SK-N-SH (cell line): ENCODE data around the gene VPS13A. TPM values are rescaled to one million over a fixed set of nuclear protein-coding genes. Genes with fewer than 3 reads are reported as not detected.
A peak's percentile ranks its signal among the peaks of the same experiment; 100 is the strongest.

ENCODE experiments used
- CTCF ChIA-PET: fragments of 300-600, 350-600 bp; formaldehyde crosslinking; extraction: SDS; loops from one replicate; lab custom pipeline; 2021; lab: Yijun Ruan, JAX
- POLR2A ChIA-PET: fragments of 350-600 bp; sonication (Branson Sonifier 250); formaldehyde crosslinking; extraction: SDS; loops from one replicate; lab custom pipeline; 2020; ENCODE audit warnings: antibody characterized with exemption, inconsistent platforms; lab: Yijun Ruan, JAX
- DNase-seq: peaks from one replicate; pipeline ENCODE4 v3.0.0; 2012
- H2AFZ ChIP-seq: fragments of 200-600 bp; sonication (generic); 2 replicates; pipeline ENCODE4 v1.8.1; 2016; ENCODE audit warnings: antibody characterized with exemption, mild to moderate bottlenecking, low read depth
- H3F3A ChIP-seq: fragments of 200-600 bp; sonication (generic); replicated peaks from 2 replicates; pipeline ENCODE3; 2016; ENCODE audit warnings: antibody characterized with exemption, mild to moderate bottlenecking; ENCODE audit not compliant: insufficient read depth
- H3K27ac ChIP-seq, 2 experiments: fragments of 200-500 bp in 1 of 2; fragments of 200-600 bp in 1 of 2; sonication (Bioruptor generic) in 1 of 2; sonication (generic), shearing (Covaris generic) in 1 of 2; 2 replicates each; pipeline versions ENCODE4 v1.5.1 to v1.6.1; 2014 to 2016; ENCODE audit warnings: low read depth in 2 of 2, inconsistent platforms in 1 of 2, low read length in 1 of 2, mild to moderate bottlenecking in 1 of 2, mixed read lengths in 1 of 2
- H3K27me3 ChIP-seq: fragments of 200-600 bp; sonication (generic), shearing (Covaris generic); 2 replicates; pipeline ENCODE4 v1.6.1; 2016; ENCODE audit warnings: mixed run types; ENCODE audit not compliant: insufficient read depth
- H3K36me3 ChIP-seq, 2 experiments: fragments of 200-500 bp in 1 of 2; fragments of 200-600 bp in 1 of 2; sonication (Bioruptor generic) in 1 of 2; sonication (generic) in 1 of 2; replicated peaks in 1 of 2; 2 replicates each; pipeline versions ENCODE3 to v1.5.1; 2014 to 2016; ENCODE audit warnings: low read length in 1 of 2, mild to moderate bottlenecking in 1 of 2; ENCODE audit not compliant: insufficient read depth in 2 of 2, control insufficient read depth in 1 of 2
- H3K4me1 ChIP-seq, 2 experiments: fragments of 200-500 bp in 1 of 2; fragments of 200-600 bp in 1 of 2; sonication (Bioruptor generic) in 1 of 2; sonication (generic), shearing (Covaris generic) in 1 of 2; 2 replicates each; pipeline versions ENCODE4 v1.5.1 to v1.6.1; 2014 to 2016; ENCODE audit warnings: low read depth in 1 of 2, low read length in 1 of 2, mixed run types in 1 of 2; ENCODE audit not compliant: insufficient read depth in 2 of 2, control insufficient read depth in 1 of 2
- H3K4me2 ChIP-seq: fragments of 200-600 bp; sonication (generic), shearing (Covaris generic); 2 replicates; pipeline ENCODE4 v1.6.1; 2017; ENCODE audit warnings: mixed run types
- H3K4me3 ChIP-seq, 2 experiments: fragments of 200-500 bp in 1 of 2; fragments of 200-600 bp in 1 of 2; sonication (Bioruptor generic) in 1 of 2; sonication (generic), shearing (Covaris generic) in 1 of 2; 2 replicates each; pipeline versions ENCODE4 v1.5.1 to v1.8.1; 2014 to 2016; ENCODE audit warnings: low read depth in 2 of 2, inconsistent platforms in 1 of 2, low read length in 1 of 2, mild to moderate bottlenecking in 1 of 2, mixed read lengths in 1 of 2, moderate library complexity in 1 of 2
- H3K79me2 ChIP-seq: fragments of 200-600 bp; sonication (generic); 2 replicates; pipeline ENCODE4 v1.8.1; 2017; ENCODE audit warnings: mild to moderate bottlenecking; ENCODE audit not compliant: insufficient read depth
- H3K9ac ChIP-seq: fragments of 200-600 bp; sonication (generic); 2 replicates; pipeline ENCODE4 v1.6.1; 2017; ENCODE audit warnings: mixed run types
- H3K9me2 ChIP-seq: fragments of 200-600 bp; sonication (generic); 2 replicates; pipeline ENCODE4 v1.6.1; 2017; ENCODE audit warnings: mixed run types
- H3K9me3 ChIP-seq: fragments of 200-600 bp; sonication (generic); 2 replicates; pipeline ENCODE4 v1.6.1; 2017; ENCODE audit warnings: mixed run types, mild to moderate bottlenecking, moderate library complexity
- H4K20me1 ChIP-seq: fragments of 200-600 bp; sonication (generic); 2 replicates; pipeline ENCODE4 v1.6.1; 2017; ENCODE audit warnings: mild to moderate bottlenecking, mixed run types; ENCODE audit not compliant: insufficient read depth
- EP300 ChIP-seq, 2 experiments: IDR thresholded peaks; 2 replicates each; pipeline versions ENCODE4 v1.4.0 to v1.6.1; 2012; ENCODE audit warnings: borderline replicate concordance in 1 of 2, low read depth in 1 of 2, low read length in 1 of 2
- EZH2phosphoT487 ChIP-seq: fragments of 200-600 bp; sonication (generic); IDR thresholded peaks from 2 replicates; pipeline ENCODE4 v1.6.1; 2017; ENCODE audit warnings: low read depth, mixed run types, mild to moderate bottlenecking, antibody characterized with exemption, moderate library complexity, borderline replicate concordance
- FOSL2 ChIP-seq: IDR thresholded peaks from 2 replicates; pipeline ENCODE4 v1.4.0; 2012; ENCODE audit warnings: low read depth, mild to moderate bottlenecking, moderate library complexity, borderline replicate concordance
- FOXM1 ChIP-seq: IDR thresholded peaks from 2 replicates; pipeline ENCODE4 v1.4.0; 2012; ENCODE audit warnings: low read depth, mild to moderate bottlenecking
- GATA2 ChIP-seq: sonication (generic); formaldehyde crosslinking; IDR thresholded peaks from 2 replicates; pipeline ENCODE4 v1.5.0; 2020; ENCODE audit warnings: mild to moderate bottlenecking, missing genetic modification reagents
- JUND ChIP-seq: IDR thresholded peaks from 2 replicates; pipeline ENCODE4 v1.4.0; 2012
- MEF2A ChIP-seq: IDR thresholded peaks from 2 replicates; pipeline ENCODE4 v1.4.0; 2012; ENCODE audit warnings: low read depth, borderline replicate concordance
- MXI1 ChIP-seq: IDR thresholded peaks from 2 replicates; pipeline ENCODE4 v1.6.1; 2012; ENCODE audit warnings: mild to moderate bottlenecking, low read depth, low read length, improper control_type of control experiment
- NFIC ChIP-seq: IDR thresholded peaks from 2 replicates; pipeline ENCODE4 v1.4.0; 2012; ENCODE audit warnings: borderline replicate concordance
- NRF1 ChIP-seq: IDR thresholded peaks from 2 replicates; pipeline ENCODE4 v1.6.1; 2012; ENCODE audit warnings: low read depth, mild to moderate bottlenecking, low read length
- POLR2AphosphoS5 ChIP-seq: IDR thresholded peaks from 2 replicates; pipeline ENCODE4 v1.6.1; 2012; ENCODE audit warnings: low read depth, low read length
- RAD21 ChIP-seq: IDR thresholded peaks from 2 replicates; pipeline ENCODE4 v1.6.1; 2012; ENCODE audit warnings: mild to moderate bottlenecking, low read length
- RXRA ChIP-seq: IDR thresholded peaks from 2 replicates; pipeline ENCODE4 v1.4.0; 2012; ENCODE audit warnings: low read depth, mild to moderate bottlenecking, borderline replicate concordance
- TAF1 ChIP-seq: IDR thresholded peaks from 2 replicates; pipeline ENCODE4 v1.6.1; 2012; ENCODE audit warnings: low read depth, mild to moderate bottlenecking, low read length, moderate library complexity, borderline replicate concordance
- TCF12 ChIP-seq: IDR thresholded peaks from 2 replicates; pipeline ENCODE4 v1.4.0; 2012
- TEAD4 ChIP-seq: IDR thresholded peaks from 2 replicates; pipeline ENCODE4 v1.4.0; 2012; ENCODE audit warnings: mild to moderate bottlenecking, borderline replicate concordance; ENCODE audit not compliant: insufficient read depth
- whole genome bisulfite sequencing: methylation state at CpG from one replicate; pipeline ENCODE4 v1.1.6; 2017; ENCODE audit warnings: low lambda C conversion rate; 5-methylcytosine and 5-hydroxymethylcytosine counted together
- polyA plus RNA-seq, 3 experiments: library from polyadenylated mRNA; depleted of rRNA; stranded (reverse); fragments of >200 nt; gene quantifications; 2 replicates each; pipeline ENCODE4 v1.2.3, GENCODE V29; 2012
- TF ChIP-seq, protein P1 (sequence below): IDR thresholded peaks from 2 replicates; pipeline ENCODE4 v1.4.0; 2012; ENCODE audit warnings: low read depth
- TF ChIP-seq, protein P2 (sequence below): IDR thresholded peaks from 2 replicates; pipeline ENCODE4; 2012
- TF ChIP-seq, protein P3 (sequence below): IDR thresholded peaks from 2 replicates; pipeline ENCODE4 v1.4.0; 2012; ENCODE audit warnings: low read depth, borderline replicate concordance
- TF ChIP-seq, protein P4 (sequence below): fragments of 150-350 bp; IDR thresholded peaks from 2 replicates; pipeline ENCODE4 v1.6.1; 2017; ENCODE audit warnings: antibody characterized with exemption, low read length, low read depth, borderline replicate concordance

VPS13A gene
- polyA plus RNA-seq, 1 of the 3 experiments (the other 2 are of a cell fraction), result 6.0 TPM

DNA sequence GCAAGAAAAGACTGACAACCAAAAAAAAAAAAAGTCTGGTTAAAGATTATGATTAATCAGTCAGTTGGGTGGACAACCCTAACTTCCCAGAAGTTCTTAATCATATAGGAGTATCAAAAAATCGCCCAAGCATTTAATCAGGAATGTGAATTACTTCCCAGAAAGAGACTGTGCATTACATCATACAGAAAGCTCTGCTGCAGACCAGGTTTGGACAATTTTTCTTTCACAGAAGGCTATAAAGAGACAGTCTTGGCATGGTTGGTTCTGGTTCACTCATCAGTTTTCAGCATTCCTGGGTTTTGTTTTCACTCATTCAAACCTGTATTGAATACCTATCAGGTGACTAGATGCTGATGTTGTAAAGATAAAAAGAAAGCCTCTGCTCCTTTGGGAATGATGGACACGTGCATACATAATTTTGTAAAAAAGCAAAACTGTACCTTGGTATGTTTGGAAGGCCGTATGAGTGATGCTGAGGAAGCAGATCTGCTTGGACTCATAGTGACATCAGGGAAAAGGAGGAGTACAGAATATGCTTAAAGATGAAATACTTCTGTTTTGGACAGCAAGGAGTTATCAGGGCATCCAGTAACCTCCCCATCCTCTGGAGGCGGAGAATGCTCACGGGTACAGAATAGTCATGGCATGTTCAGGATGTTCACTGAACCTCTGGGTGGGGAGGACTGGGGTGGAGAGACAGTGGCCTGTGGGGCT lies 292.3 kb downstream of the VPS13A start:
- H3K27me3 ChIP-seq, result no peaks in the 10 kb centered on the region
- H2AFZ ChIP-seq, result peak overlapping the region; percentile 12; the same call in 1 of the 2 replicates
- TF ChIP-seq RXRA (no peak), TCF12 (peak; percentile 87), JUND (peak; percentile 68), RAD21 (no peak), EP300 (IDR thresholded peaks at IDR 0.05; ENCODE audit: borderline replicate concordance in 1 of 2, low read depth in 1 of 2, low read length in 1 of 2) (peak in 1 of 2 experiments; percentile 79; a peak in 1 of 4 replicates), FOXM1 (0 out of 2 replicates have a peak, but pooled peaks have one; percentile 69), MXI1 (no peak), TAF1 (no peak), POLR2AphosphoS5 (peak; percentile 53; the same call in 1 of the 2 replicates), NRF1 (no peak), EZH2phosphoT487 (no peak), GATA2 (CRISPR knock-in tag) (no peak), MEF2A (peak; percentile 11; the same call in 1 of the 2 replicates), FOSL2 (peak; percentile 35; the same call in 1 of the 2 replicates), NFIC (peak; percentile 74), TEAD4 (peak; percentile 64)
- TF ChIP-seq, protein P1, sequence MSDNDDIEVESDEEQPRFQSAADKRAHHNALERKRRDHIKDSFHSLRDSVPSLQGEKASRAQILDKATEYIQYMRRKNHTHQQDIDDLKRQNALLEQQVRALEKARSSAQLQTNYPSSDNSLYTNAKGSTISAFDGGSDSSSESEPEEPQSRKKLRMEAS, result no peak
- TF ChIP-seq, protein P2, sequence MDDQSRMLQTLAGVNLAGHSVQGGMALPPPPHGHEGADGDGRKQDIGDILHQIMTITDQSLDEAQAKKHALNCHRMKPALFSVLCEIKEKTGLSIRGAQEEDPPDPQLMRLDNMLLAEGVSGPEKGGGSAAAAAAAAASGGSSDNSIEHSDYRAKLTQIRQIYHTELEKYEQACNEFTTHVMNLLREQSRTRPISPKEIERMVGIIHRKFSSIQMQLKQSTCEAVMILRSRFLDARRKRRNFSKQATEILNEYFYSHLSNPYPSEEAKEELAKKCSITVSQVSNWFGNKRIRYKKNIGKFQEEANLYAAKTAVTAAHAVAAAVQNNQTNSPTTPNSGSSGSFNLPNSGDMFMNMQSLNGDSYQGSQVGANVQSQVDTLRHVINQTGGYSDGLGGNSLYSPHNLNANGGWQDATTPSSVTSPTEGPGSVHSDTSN, result peak; percentile 71
- TF ChIP-seq, protein P3, sequence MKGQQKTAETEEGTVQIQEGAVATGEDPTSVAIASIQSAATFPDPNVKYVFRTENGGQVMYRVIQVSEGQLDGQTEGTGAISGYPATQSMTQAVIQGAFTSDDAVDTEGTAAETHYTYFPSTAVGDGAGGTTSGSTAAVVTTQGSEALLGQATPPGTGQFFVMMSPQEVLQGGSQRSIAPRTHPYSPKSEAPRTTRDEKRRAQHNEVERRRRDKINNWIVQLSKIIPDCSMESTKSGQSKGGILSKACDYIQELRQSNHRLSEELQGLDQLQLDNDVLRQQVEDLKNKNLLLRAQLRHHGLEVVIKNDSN, result 0 out of 2 replicates have a peak, but pooled peaks have one; percentile 13
- TF ChIP-seq, protein P4, sequence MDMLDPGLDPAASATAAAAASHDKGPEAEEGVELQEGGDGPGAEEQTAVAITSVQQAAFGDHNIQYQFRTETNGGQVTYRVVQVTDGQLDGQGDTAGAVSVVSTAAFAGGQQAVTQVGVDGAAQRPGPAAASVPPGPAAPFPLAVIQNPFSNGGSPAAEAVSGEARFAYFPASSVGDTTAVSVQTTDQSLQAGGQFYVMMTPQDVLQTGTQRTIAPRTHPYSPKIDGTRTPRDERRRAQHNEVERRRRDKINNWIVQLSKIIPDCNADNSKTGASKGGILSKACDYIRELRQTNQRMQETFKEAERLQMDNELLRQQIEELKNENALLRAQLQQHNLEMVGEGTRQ, result no peak
- peaks cover 0 to 16% of the 10 kb centered on the region in 2 experiments; a peak in 1 of 4 replicates for H3K4me1 ChIP-seq
- WGBS, result 42% methylated on average over 5 of the region's 5 CpGs
- 0 out of 2 replicates have a peak overlapping the region, but pooled peaks have one; percentile 13 for H3K9ac ChIP-seq
- no peaks in the 10 kb centered on the region for H3K9me3 ChIP-seq
- peaks cover 13% of the 10 kb centered on the region for H3F3A ChIP-seq
- H3K4me2 ChIP-seq, result peak overlapping the region; percentile 44
- no peaks in the 10 kb centered on the region for H3K79me2 ChIP-seq
- no peaks in the 10 kb centered on the region for H4K20me1 ChIP-seq
- no peak for DNase-seq
- no peaks in the 10 kb centered on the region for H3K9me2 ChIP-seq
- POLR2A ChIA-PET, result no interaction called here
- H3K36me3 ChIP-seq, result no peaks in the 10 kb centered on the region
- H3K27ac ChIP-seq, result peak overlapping the region in 1 of 2 experiments; percentile 43; a peak in 2 of 4 replicates
- CTCF ChIA-PET, result interaction anchor here (0.6 to 0.7 kb wide), 2 partner anchors 11 to 12 kb away, joined by 3 to 4 read pairs; no protein-coding TSS in a partner anchor
- H3K4me3 ChIP-seq, result no peak overlapping the region

Other genes with a start within 250 kb of the VPS13A start
- not detected in 2 replicates for gene FOXB2, start 157.9 kb upstream of the VPS13A start, polyA plus RNA-seq (2012; rRNA removed)